Activated CD8-positive, alpha-beta memory T cell treated with anti-CD3 and anti-CD28 coated beads, Interleukin-2, amount 10 ng/mL, durations not matched to agents 7 days and 5 days (primary cell): ENCODE measurements around the gene HELQ. TPM values are rescaled to one million over a fixed set of nuclear protein-coding genes. Genes with fewer than 3 reads are reported as not detected.
"Not testable (repeated sequence)": the region's sequence is repeated elsewhere in the genome, so short reads cannot be mapped to it uniquely, and the experiment has no call there.

Source experiments
- ATAC-seq: fragments of 150-1000 bp; cut with Tn5 transposase; one replicate; pipeline ENCODE4 v1.10.0; 2021; ENCODE audit warnings: moderate library complexity
- CTCF ChIA-PET: fragments of 350-600 bp; sonication (Branson Sonifier 250); formaldehyde crosslinking; loops from one replicate; lab custom pipeline; 2021; ENCODE audit warnings: antibody characterized with exemption; lab: Charles Lee
- DNase-seq: peaks from one replicate; pipeline ENCODE4 v3.0.0-alpha.2; 2020
- H3K27ac Mint-ChIP-seq: one replicate; pipeline ENCODE4 v1.8.0; 2021; ENCODE audit warnings: mild to moderate bottlenecking, mixed read lengths
- H3K27me3 Mint-ChIP-seq: one replicate; pipeline ENCODE4 v1.8.0; 2021; ENCODE audit warnings: mixed read lengths
- H3K36me3 Mint-ChIP-seq: one replicate; pipeline ENCODE4 v1.8.0; 2021; ENCODE audit warnings: mild to moderate bottlenecking, mixed read lengths
- H3K4me1 Mint-ChIP-seq: one replicate; pipeline ENCODE4 v1.8.0; 2021; ENCODE audit warnings: mixed read lengths
- H3K4me3 Mint-ChIP-seq: one replicate; pipeline ENCODE4 v1.8.0; 2021; ENCODE audit warnings: mild to moderate bottlenecking, moderate library complexity, mixed read lengths
- H3K9me3 Mint-ChIP-seq: one replicate; pipeline ENCODE4 v1.8.0; 2022; ENCODE audit warnings: low read depth, mixed read lengths
- total RNA-seq, 2 experiments: library from RNA; stranded (reverse); gene quantifications; one replicate each; pipeline ENCODE4 v1.2.3, GENCODE V29; 2021

HELQ gene
- total RNA-seq, 2 experiments from 2014 or later, result 14.8 to 16.7 TPM

GRCh38 chr4:83413676-83414075 lies 41.9 kb downstream of the HELQ start:
- Mint-ChIP-seq H3K9me3 (no peaks in the 10 kb centered on the region), H3K27me3 (no peaks in the 10 kb centered on the region), H3K4me3 (no peak overlapping the region), H3K4me1 (no peaks in the 10 kb centered on the region), H3K36me3 (peaks cover 27% of the 10 kb centered on the region), H3K27ac (no peak overlapping the region)
- ATAC-seq (no peak), DNase-seq (no peak)
- CTCF ChIA-PET, result interaction anchor here (0.6 kb wide), 1 partner anchor 132 kb away, joined by 3 read pairs; no protein-coding TSS in a partner anchor

DNA sequence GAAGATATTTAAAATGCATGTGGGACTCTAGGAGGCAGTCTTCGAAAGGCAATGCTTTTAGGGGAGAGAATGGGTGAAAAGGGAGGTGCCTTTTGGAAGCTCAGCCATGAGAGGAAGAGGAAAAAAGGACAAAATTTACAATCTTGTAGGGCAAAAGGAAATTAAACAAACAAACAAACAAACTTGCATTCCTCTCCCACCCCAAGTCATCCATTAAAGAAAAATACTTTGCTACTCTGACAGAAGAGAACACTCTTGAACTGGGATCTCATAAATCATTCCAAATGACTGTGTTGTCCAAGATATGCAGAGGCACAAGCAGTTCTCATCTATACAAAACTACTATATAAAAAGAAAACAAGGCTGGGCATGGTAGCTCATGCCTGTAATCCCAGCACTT lies 46.7 kb downstream of the HELQ start:
- Mint-ChIP-seq H3K36me3 (peaks cover 17% of the 10 kb centered on the region), H3K4me1 (no peaks in the 10 kb centered on the region), H3K4me3 (no peak overlapping the region), H3K27ac (no peak overlapping the region), H3K27me3 (no peaks in the 10 kb centered on the region), H3K9me3 (no peaks in the 10 kb centered on the region)
- CTCF ChIA-PET, result interaction anchor here (0.7 to 0.9 kb wide), 2 partner anchors 14 to 80 kb away, joined by 3 read pairs; no protein-coding TSS in a partner anchor
- DNase-seq, result no peak
- ATAC-seq, result no peak

GRCh38 chr4:83405844-83406816 lies 49.5 kb downstream of the HELQ start:
- ATAC-seq, result no peak
- no peak overlapping the region for H3K4me3 Mint-ChIP-seq
- no peak for DNase-seq
- H3K27me3 Mint-ChIP-seq, result no peaks in the 10 kb centered on the region
- peaks cover 3% of the 10 kb centered on the region for H3K9me3 Mint-ChIP-seq
- H3K27ac Mint-ChIP-seq, result no peak overlapping the region
- CTCF ChIA-PET, result no interaction called here
- no peaks in the 10 kb centered on the region for H3K4me1 Mint-ChIP-seq
- H3K36me3 Mint-ChIP-seq, result peaks cover 11% of the 10 kb centered on the region

DNA sequence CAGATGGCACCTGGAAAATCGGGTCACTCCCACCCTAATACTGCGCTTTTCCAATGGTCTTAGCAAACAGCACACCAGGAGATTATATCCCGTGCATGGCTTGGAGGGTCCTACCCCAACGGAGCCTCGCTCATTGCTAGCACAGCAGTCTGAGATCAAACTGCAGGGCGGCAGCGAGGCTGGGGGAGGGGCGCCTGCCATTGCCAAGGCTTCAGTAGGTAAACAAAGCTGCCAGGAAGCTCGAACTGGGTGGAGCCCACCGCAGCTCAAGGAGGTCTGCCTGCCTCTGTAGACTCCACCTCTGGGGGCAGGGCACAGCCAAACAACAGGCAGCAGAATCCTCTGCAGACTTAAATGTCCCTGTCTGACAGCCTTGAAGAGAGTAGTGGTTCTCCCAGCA lies 57.5 kb downstream of the HELQ start:
- H3K4me1 Mint-ChIP-seq, H3K36me3 Mint-ChIP-seq, H3K4me3 Mint-ChIP-seq, H3K27me3 Mint-ChIP-seq, ATAC-seq, CTCF ChIA-PET, H3K9me3 Mint-ChIP-seq, H3K27ac Mint-ChIP-seq, DNase-seq: not testable (repeated sequence)

- CTCF ChIA-PET, result interaction anchor here (1.1 kb wide), 1 partner anchor 16 kb away, joined by 3 read pairs; no protein-coding TSS in a partner anchor
- peaks cover 2% of the 10 kb centered on the region for H3K36me3 Mint-ChIP-seq
- peaks cover 2% of the 10 kb centered on the region for H3K9me3 Mint-ChIP-seq
- H3K4me1 Mint-ChIP-seq, result peaks cover 2% of the 10 kb centered on the region
- no peak for ATAC-seq
- no peaks in the 10 kb centered on the region for H3K27me3 Mint-ChIP-seq
- DNase-seq, result no peak
- no peak overlapping the region for H3K27ac Mint-ChIP-seq
- no peak overlapping the region for H3K4me3 Mint-ChIP-seq
Measured at GRCh38 chr4:83393908-83394307, 61.7 kb downstream of the HELQ start.

DNA sequence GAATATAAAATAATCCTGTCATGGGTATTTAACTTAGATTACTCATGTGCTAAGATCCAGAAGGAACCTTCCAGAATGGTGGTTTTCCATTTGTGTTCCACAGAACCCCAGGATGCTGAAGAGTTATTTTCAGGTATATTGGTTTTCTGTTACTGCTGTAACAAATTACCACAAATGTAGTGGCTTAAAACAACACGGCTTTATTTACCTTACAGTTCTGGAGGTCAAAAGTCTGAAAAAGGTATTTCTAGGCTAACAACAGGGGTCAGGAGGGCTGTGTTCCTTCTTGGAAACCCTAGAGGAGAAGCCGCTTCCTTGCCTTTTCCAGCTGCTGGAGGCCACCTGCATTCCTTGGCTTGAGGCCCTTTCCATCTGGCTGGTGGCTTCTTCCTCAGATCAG lies 63.1 kb downstream of the HELQ start:
- H3K4me3 Mint-ChIP-seq, result no peak overlapping the region
- H3K4me1 Mint-ChIP-seq, result peaks cover 13% of the 10 kb centered on the region
- CTCF ChIA-PET, result interaction anchor here (0.7 kb wide), 1 partner anchor 252 kb away, joined by 3 read pairs; no protein-coding TSS in a partner anchor
- DNase-seq, result no peak
- no peaks in the 10 kb centered on the region for H3K27me3 Mint-ChIP-seq
- peaks cover 2% of the 10 kb centered on the region for H3K36me3 Mint-ChIP-seq
- H3K9me3 Mint-ChIP-seq, result peaks cover 2% of the 10 kb centered on the region
- H3K27ac Mint-ChIP-seq, result no peak overlapping the region
- ATAC-seq, result no peak

DNA sequence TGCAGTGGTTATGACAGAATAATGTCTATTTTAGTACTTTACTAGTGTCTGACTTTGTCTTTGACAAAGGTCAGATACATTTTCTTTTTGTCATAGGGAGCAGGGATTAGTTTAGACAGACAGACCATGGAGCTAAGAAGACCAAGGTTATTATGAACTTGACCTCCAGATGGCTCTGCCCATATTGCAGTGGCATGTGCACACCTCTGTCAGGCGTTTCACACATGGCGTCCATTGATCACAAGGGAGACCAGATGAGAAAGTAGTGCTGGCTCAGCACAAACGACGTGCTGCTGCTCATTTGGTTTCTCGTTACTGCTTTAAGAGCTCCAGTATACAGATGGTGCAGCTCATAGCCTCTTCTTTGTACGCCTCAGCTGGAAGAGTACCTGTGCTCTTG lies 64.7 kb downstream of the HELQ start:
- CTCF ChIA-PET, result no interaction called here
- Mint-ChIP-seq H3K27me3 (no peaks in the 10 kb centered on the region), H3K36me3 (no peaks in the 10 kb centered on the region), H3K4me3 (no peak overlapping the region), H3K27ac (no peak overlapping the region), H3K4me1 (peaks cover 13% of the 10 kb centered on the region), H3K9me3 (no peaks in the 10 kb centered on the region)
- no peak for ATAC-seq
- no peak for DNase-seq

DNA sequence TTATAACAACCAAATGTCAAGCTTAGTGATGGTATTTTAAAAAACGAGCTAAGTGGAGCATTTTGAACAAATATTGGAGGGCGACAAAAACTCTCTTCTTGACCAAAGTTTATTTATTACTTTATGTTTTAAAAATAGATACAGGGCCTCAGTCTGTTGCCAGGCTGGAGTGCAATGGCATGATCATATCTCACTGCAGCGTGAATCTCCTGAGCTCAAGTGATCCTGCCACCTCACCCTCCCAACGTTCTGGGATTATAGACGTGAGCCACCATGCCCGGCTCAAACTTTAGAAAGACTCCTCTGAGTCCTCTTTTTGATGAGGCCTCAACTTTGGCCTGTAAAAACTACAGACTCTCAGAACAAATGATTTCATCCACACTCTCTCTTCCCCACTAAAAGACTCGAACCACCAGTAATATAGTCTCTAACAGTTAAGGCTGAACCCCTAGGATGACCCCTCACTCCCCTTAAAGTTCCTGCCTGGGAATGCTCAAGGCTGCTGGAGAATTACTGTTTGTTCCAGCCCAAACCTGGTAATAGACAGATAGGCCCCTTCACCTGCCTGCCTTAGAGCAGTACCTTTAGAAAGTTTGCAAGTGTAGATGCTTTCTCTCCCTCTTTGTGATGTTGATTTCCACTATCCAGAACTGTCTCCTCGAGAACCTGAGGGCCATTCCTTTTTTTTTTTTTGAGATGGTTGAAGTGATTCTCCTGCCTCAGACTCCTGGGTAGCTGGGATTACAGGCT lies 65.7 kb downstream of the HELQ start:
- H3K4me1 Mint-ChIP-seq, result peaks cover 13% of the 10 kb centered on the region
- no peak overlapping the region for H3K27ac Mint-ChIP-seq
- CTCF ChIA-PET, result interaction anchor here (1.2 to 2.1 kb wide), 2 partner anchors 105 to 355 kb away, joined by 3 to 10 read pairs; partner anchors contain the start of genes COPS4 and COQ2
- H3K9me3 Mint-ChIP-seq, result no peaks in the 10 kb centered on the region
- H3K4me3 Mint-ChIP-seq, result no peak overlapping the region
- H3K27me3 Mint-ChIP-seq, result no peaks in the 10 kb centered on the region
- H3K36me3 Mint-ChIP-seq, result no peaks in the 10 kb centered on the region
- DNase-seq (no peak), ATAC-seq (no peak)

- DNase-seq (no peak), ATAC-seq (no peak)
- peaks cover 13% of the 10 kb centered on the region for H3K4me1 Mint-ChIP-seq
- H3K4me3 Mint-ChIP-seq, result no peak overlapping the region
- H3K36me3 Mint-ChIP-seq, result no peaks in the 10 kb centered on the region
- no peaks in the 10 kb centered on the region for H3K9me3 Mint-ChIP-seq
- no peak overlapping the region for H3K27ac Mint-ChIP-seq
- H3K27me3 Mint-ChIP-seq, result no peaks in the 10 kb centered on the region
- CTCF ChIA-PET, result interaction anchor here (1.1 to 2.1 kb wide), 3 partner anchors 104 to 354 kb away, joined by 3 to 10 read pairs (median 3); partner anchors contain the start of genes COPS4 and COQ2
Measured at GRCh38 chr4:83389037-83389720, 66.4 kb downstream of the HELQ start.

DNA sequence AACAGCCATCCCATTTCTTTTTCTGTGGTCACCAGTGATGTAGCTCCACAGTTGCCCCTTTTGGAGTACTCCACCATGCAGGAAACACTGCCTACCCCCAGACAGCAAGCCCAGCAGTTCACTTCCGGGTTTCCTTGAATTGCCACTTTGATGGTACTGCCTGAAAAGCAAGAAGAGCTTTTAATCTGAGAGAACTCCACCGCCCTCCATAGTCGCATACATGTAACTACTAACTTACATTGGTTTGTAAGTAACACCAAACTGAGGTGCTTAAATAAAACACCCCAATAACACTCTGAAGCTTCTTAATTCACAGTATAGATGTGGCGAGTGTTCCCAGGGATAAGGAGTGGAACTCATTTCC lies 67.3 kb downstream of the HELQ start:
- Mint-ChIP-seq H3K4me3 (no peak overlapping the region), H3K9me3 (no peaks in the 10 kb centered on the region), H3K4me1 (peaks cover 13% of the 10 kb centered on the region), H3K27me3 (no peaks in the 10 kb centered on the region), H3K36me3 (no peaks in the 10 kb centered on the region), H3K27ac (peak overlapping the region; percentile 48)
- CTCF ChIA-PET, result interaction anchor here (0.6 to 2.1 kb wide), 9 partner anchors 23 to 305 kb away, joined by 3 to 10 read pairs (median 4); partner anchors contain the start of gene COQ2
- DNase-seq (peak; percentile 65), ATAC-seq (peak; percentile 86)

- peaks cover 1% of the 10 kb centered on the region for H3K36me3 Mint-ChIP-seq
- no peak overlapping the region for H3K4me3 Mint-ChIP-seq
- peak overlapping the region; percentile 48 for H3K27ac Mint-ChIP-seq
- no peaks in the 10 kb centered on the region for H3K9me3 Mint-ChIP-seq
- H3K27me3 Mint-ChIP-seq, result no peaks in the 10 kb centered on the region
- no peak for ATAC-seq
- CTCF ChIA-PET, result interaction anchor here (0.6 to 2.1 kb wide), 10 partner anchors 22 to 305 kb away, joined by 3 to 10 read pairs (median 4); partner anchors contain the start of gene COQ2
- no peak for DNase-seq
- H3K4me1 Mint-ChIP-seq, result peaks cover 13% of the 10 kb centered on the region
Measured at GRCh38 chr4:83387476-83388312, 67.9 kb downstream of the HELQ start.

DNA sequence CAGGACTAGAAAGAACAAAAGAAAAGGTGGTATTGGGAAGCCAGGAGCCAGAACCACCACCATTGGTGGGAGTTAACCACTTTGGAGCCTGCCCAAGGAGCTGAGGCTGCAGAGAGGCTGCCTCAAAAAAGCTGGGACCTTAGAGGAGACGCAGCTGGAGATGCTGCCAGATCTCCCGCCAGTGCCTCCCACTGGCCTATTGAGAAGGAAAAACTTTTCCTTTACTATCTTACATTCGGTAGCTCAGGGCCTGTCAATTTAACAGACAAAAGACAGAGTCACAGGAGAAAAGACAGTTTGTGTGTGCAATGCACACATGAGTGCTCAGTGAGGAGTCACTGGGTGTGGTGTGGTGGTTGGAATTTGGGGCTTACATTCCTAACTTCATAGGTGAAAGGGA lies 68.6 kb downstream of the HELQ start:
- H3K4me1 Mint-ChIP-seq, result peaks cover 13% of the 10 kb centered on the region
- no peak for ATAC-seq
- no peak for DNase-seq
- H3K27ac Mint-ChIP-seq, result no peak overlapping the region
- H3K9me3 Mint-ChIP-seq, result no peaks in the 10 kb centered on the region
- CTCF ChIA-PET, result interaction anchor here (0.7 to 1.3 kb wide), 2 partner anchors 107 to 257 kb away, joined by 3 read pairs; no protein-coding TSS in a partner anchor
- no peak overlapping the region for H3K4me3 Mint-ChIP-seq
- H3K36me3 Mint-ChIP-seq, result peaks cover 3% of the 10 kb centered on the region
- H3K27me3 Mint-ChIP-seq, result no peaks in the 10 kb centered on the region
